HL-60 (cell line): ENCODE data around the gene MED15.

Source experiments
- DNase-seq, 2 experiments: peaks; one replicate each; pipeline ENCODE4 v3.0.0-alpha.2; 2010 to 2020; ENCODE audit warnings: low read depth in 1 of 2, low spot score in 1 of 2
- H3K27ac ChIP-seq: fragments of 250-450 bp; sonication (Bioruptor Pico); replicated peaks from 2 replicates; pipeline ENCODE4 v1.5.1; 2020; ENCODE audit warnings: mild to moderate bottlenecking, moderate library complexity
- H3K27me3 ChIP-seq: fragments of 250-450 bp; sonication (Bioruptor Pico); 2 replicates; pipeline ENCODE4 v1.5.1; 2021; ENCODE audit warnings: mild to moderate bottlenecking, moderate library complexity; ENCODE audit not compliant: insufficient read depth, poor library complexity, severe bottlenecking
- H3K4me3 ChIP-seq: replicated peaks from 2 replicates; pipeline ENCODE4 v1.5.1; 2011; ENCODE audit warnings: mild to moderate bottlenecking, control low read depth, low read length; ENCODE audit not compliant: insufficient read depth
- CTCF ChIP-seq: IDR thresholded peaks from one replicate; pipeline ENCODE4 v1.5.1; 2011; ENCODE audit warnings: low read length, control low read depth, inconsistent platforms; ENCODE audit not compliant: insufficient read depth
- GABPA ChIP-seq: IDR thresholded peaks from 2 replicates; pipeline ENCODE4 v1.6.1; 2012; ENCODE audit warnings: low read depth
- POLR2AphosphoS5 ChIP-seq: IDR thresholded peaks from 2 replicates; pipeline ENCODE4 v1.6.1; 2012; ENCODE audit warnings: low read depth
- REST ChIP-seq: IDR thresholded peaks from 2 replicates; pipeline ENCODE4 v1.6.1; 2012; ENCODE audit warnings: low read depth; ENCODE audit not compliant: insufficient replicate concordance
- SPI1 ChIP-seq: IDR thresholded peaks from 2 replicates; pipeline ENCODE4 v1.6.1; 2012; ENCODE audit warnings: low read depth, mild to moderate bottlenecking, borderline replicate concordance

The MED15 gene

DNA sequence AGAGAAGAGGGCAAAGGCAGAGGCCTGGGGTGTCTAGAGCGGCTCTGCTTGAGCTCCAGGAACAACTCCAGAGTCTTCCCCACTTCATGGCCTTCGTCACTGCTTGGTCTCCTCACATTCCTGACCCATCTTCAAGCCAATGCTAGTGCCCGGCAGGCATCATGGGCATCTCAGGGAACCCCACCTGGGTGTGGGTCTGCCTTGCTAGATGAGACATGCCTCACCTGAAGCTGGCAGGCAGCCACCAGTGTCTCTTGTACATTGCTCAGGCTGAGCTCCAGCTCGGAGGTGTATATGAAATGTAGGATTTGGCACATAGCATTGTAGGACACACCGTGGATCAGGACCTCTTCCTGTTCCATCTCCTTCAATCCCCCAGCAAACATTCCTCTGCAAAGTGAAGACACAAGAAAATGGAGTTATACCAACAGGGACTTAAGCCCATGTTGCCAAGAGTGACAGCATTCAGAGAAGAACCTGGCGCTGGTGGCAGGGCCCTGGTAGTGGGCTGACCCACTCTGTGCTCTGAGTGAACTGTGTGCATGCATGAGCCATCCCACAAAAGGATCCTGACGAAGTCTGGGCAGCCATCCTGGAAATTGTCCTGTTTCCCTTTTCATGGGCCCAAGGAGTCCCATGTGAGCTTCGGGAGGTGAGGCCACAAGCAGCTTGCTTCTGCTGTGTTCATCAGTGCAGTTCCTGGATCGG is 36.1 kb upstream of the MED15 start:
- H3K4me3 ChIP-seq = no peak overlapping the region
- no peak overlapping the region for H3K27ac ChIP-seq
- H3K27me3 ChIP-seq = no peaks in the 10 kb centered on the region
- TF ChIP-seq GABPA (no peak), POLR2AphosphoS5 (no peak), SPI1 (no peak), REST (no peak), CTCF (no peak)
- no peak for DNase-seq

DNA sequence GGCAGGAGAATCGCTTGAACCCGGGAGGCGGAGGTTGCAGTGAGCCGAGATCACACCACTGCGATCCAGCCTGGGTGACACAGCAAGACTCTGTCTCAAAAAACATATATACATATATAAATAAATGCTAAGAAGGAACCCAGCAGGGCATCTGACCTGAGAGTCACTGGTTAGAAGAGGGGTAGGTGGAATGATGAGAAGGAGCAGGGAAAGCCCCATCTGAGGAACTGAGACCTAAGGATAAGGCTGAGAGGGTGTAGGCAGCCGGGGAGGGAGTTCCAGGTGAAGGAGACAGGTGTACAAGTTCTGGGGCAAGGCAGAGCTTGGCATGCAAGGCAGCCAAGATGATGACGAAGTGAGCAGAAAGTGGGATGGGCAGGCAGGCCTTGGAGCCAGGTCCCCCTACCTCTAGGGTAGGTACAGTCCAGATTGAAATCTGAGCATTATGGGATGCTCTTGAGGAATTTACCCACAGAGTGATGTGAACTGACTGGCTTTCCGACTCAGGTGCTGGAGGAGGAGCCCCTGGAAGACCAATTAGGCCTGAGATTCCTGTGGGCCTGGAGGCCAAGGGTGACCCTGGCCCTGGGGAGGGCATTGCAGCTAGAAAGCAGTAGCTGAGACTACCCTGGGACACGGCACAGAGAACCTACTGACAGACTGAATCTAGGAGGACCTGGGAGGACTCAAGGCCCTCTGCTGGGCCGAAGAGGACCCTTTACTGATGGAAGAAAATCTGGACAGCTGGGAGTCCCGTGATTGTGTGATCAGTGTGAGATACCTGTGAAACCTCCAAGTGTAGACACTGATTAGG is 34.6 kb upstream of the MED15 start:
- no peak for DNase-seq
- no peak overlapping the region for H3K27ac ChIP-seq

More for the DNA sequence above, 34.6 kb upstream of the MED15 start:
- H3K4me3 ChIP-seq = no peak overlapping the region
- no peak for TF ChIP-seq POLR2AphosphoS5
- TF ChIP-seq CTCF = no peak
- no peak for TF ChIP-seq SPI1
- no peak for TF ChIP-seq GABPA
- TF ChIP-seq REST = no peak
- H3K27me3 ChIP-seq = no peaks in the 10 kb centered on the region
